Loucy (cell line): Measurements from ENCODE around the gene DVL2.

Source experiments
- CTCF ChIP-seq: fragments of 200-600 bp; sonication (generic); conservative IDR thresholded peaks from 2 replicates; pipeline ENCODE4 v1.5.1; 2014; ENCODE audit warnings: mild to moderate bottlenecking, antibody characterized with exemption, low read length
- EZH2phosphoT487 ChIP-seq: fragments of 200-600 bp; IDR thresholded peaks from 2 replicates; pipeline ENCODE4 v1.6.1; 2018; ENCODE audit warnings: antibody characterized with exemption, mild to moderate bottlenecking, moderate library complexity, borderline replicate concordance

DNA sequence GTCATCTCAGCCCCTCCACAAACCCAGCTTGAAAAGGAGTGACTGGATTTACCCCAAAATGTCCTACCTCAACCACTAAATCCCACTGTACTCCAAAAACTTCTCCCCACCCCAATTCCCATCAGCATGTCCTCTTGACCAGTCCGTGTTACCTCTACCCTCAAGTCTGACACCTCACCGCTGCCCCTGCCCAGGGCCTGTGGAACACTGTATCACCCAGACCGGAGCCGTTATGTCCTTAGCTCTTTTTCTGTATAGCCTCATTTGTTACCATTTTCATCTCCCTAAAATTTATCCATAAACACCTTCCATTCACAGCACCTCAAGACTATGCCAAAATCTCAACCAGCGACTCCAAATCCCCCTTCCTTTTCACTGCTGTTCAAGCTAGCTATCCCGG is 2.5 kb upstream of the DVL2 start:
- TF ChIP-seq CTCF (no peak), EZH2phosphoT487 (no peak)
